ENCODE data around the gene KNSTRN. TPM values are rescaled to one million over a fixed set of nuclear protein-coding genes. Genes with fewer than 3 reads are reported as not detected.

The KNSTRN gene
- total and polyA plus RNA-seq, 2 of the 13 experiments (the other 11 are each of a cell fraction or from before 2014, with no cell fraction given), result 20.3 to 62.3 TPM

GRCh38 chr15:40412095-40412759 is 29.7 kb downstream of the KNSTRN start (continued):
- TF ChIP-seq ZNF160 (CRISPR knock-in tag; IDR thresholded peaks at IDR 0.05) (no peak), NFIB (CRISPR knock-in tag; IDR thresholded peaks at IDR 0.05; ENCODE audit: borderline replicate concordance) (no peak), ATF7 (IDR thresholded peaks at IDR 0.05) (0 out of 2 replicates have a peak, but pooled peaks have one; percentile 12), ATF7 (CRISPR knock-in tag; IDR thresholded peaks at IDR 0.05) (no peak), ZNF761 (CRISPR knock-in tag; conservative IDR thresholded peaks at IDR 0.05) (no peak), MTF1 (CRISPR knock-in tag; IDR thresholded peaks at IDR 0.05) (no peak), RAD21 (CRISPR knock-in tag; IDR thresholded peaks at IDR 0.05) (no peak), SAP130 (CRISPR knock-in tag; IDR thresholded peaks at IDR 0.05; ENCODE audit: low read depth) (peak; percentile 51), POLR2A (IDR thresholded peaks at IDR 0.05; ENCODE audit: insufficient read depth in 1 of 2, low read depth in 2 of 2, low read length in 2 of 2) (0 out of 4 replicates have a peak, but pooled peaks of 1 of the 2 experiments have one; percentile 20), CCDC6 (CRISPR knock-in tag; IDR thresholded peaks at IDR 0.05) (no peak), RFXAP (CRISPR knock-in tag; IDR thresholded peaks at IDR 0.05; ENCODE audit: borderline replicate concordance) (no peak), ISL2 (CRISPR knock-in tag; IDR thresholded peaks at IDR 0.05) (no peak), ELF4 (CRISPR knock-in tag; IDR thresholded peaks at IDR 0.05; ENCODE audit: borderline replicate concordance) (no peak), ZNF484 (CRISPR knock-in tag; IDR thresholded peaks at IDR 0.05; ENCODE audit: borderline replicate concordance, low read depth) (no peak), ESRRA (CRISPR knock-in tag; IDR thresholded peaks at IDR 0.05; ENCODE audit: low read depth) (no peak), ZNF326 (CRISPR knock-in tag; IDR thresholded peaks at IDR 0.05; ENCODE audit: borderline replicate concordance) (no peak)
- TF ChIP-seq, protein P1, sequence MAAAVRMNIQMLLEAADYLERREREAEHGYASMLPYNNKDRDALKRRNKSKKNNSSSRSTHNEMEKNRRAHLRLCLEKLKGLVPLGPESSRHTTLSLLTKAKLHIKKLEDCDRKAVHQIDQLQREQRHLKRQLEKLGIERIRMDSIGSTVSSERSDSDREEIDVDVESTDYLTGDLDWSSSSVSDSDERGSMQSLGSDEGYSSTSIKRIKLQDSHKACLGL (CRISPR knock-in tag; IDR thresholded peaks at IDR 0.05), result no peak
- TF ChIP-seq, protein P2, sequence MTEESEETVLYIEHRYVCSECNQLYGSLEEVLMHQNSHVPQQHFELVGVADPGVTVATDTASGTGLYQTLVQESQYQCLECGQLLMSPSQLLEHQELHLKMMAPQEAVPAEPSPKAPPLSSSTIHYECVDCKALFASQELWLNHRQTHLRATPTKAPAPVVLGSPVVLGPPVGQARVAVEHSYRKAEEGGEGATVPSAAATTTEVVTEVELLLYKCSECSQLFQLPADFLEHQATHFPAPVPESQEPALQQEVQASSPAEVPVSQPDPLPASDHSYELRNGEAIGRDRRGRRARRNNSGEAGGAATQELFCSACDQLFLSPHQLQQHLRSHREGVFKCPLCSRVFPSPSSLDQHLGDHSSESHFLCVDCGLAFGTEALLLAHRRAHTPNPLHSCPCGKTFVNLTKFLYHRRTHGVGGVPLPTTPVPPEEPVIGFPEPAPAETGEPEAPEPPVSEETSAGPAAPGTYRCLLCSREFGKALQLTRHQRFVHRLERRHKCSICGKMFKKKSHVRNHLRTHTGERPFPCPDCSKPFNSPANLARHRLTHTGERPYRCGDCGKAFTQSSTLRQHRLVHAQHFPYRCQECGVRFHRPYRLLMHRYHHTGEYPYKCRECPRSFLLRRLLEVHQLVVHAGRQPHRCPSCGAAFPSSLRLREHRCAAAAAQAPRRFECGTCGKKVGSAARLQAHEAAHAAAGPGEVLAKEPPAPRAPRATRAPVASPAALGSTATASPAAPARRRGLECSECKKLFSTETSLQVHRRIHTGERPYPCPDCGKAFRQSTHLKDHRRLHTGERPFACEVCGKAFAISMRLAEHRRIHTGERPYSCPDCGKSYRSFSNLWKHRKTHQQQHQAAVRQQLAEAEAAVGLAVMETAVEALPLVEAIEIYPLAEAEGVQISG (CRISPR knock-in tag; IDR thresholded peaks at IDR 0.05), result no peak
- TF ChIP-seq, protein P3, sequence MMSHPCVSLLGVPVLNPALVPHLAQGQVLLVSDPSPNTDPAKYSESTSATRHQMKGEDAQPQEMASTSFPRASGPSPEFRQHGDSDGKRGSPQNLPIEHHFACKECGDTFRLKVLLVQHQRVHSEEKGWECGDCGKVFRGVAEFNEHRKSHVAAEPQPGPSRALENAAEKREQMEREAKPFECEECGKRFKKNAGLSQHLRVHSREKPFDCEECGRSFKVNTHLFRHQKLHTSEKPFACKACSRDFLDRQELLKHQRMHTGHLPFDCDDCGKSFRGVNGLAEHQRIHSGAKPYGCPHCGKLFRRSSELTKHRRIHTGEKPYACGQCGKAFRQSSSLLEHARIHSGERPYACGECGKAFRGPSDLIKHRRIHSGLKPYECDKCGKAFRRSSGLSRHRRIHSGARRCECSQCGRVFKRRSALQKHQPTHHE (CRISPR knock-in tag; IDR thresholded peaks at IDR 0.05; ENCODE audit: borderline replicate concordance), result no peak
- TF ChIP-seq, protein P4, sequence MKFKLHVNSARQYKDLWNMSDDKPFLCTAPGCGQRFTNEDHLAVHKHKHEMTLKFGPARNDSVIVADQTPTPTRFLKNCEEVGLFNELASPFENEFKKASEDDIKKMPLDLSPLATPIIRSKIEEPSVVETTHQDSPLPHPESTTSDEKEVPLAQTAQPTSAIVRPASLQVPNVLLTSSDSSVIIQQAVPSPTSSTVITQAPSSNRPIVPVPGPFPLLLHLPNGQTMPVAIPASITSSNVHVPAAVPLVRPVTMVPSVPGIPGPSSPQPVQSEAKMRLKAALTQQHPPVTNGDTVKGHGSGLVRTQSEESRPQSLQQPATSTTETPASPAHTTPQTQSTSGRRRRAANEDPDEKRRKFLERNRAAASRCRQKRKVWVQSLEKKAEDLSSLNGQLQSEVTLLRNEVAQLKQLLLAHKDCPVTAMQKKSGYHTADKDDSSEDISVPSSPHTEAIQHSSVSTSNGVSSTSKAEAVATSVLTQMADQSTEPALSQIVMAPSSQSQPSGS (CRISPR knock-in tag; IDR thresholded peaks at IDR 0.05), result peak; percentile 82
